HCT116 (cell line): ENCODE results near the gene COL8A2. TPM values are rescaled to one million over a fixed set of nuclear protein-coding genes. Genes with fewer than 3 reads are reported as not detected.

Experiments used
- ATAC-seq: fragments of 200-7000 bp; cut with Tn5 transposase; 2 replicates; pipeline ENCODE4 v1.9.1; 2020; ENCODE audit warnings: mild to moderate bottlenecking, moderate library complexity
- BruUV-seq: library from RNA; stranded (reverse); fragments of 400-500 nt; replicated peaks from 2 replicates; lab custom pipeline; 2021; lab: Mats Ljungman, UMichigan
- CTCF ChIA-PET: fragments of 300-600 bp; sonication (Branson Sonifier 250); formaldehyde crosslinking; loops from one replicate; lab custom pipeline; 2021; ENCODE audit warnings: antibody characterized with exemption; lab: Charles Lee
- POLR2A ChIA-PET: fragments of 300-600, 350-600 bp; sonication (Branson Sonifier 250); formaldehyde crosslinking; loops from one replicate; lab custom pipeline; 2021; ENCODE audit warnings: antibody characterized with exemption; lab: Charles Lee
- RAD21 ChIA-PET, 2 experiments: fragments of 300-600 bp; sonication (Branson Sonifier 250); formaldehyde crosslinking; loops; one replicate each; lab custom pipeline; 2023; ENCODE audit warnings: low total read pairs in 2 of 2; ENCODE audit not compliant: uncharacterized antibody in 2 of 2, unreplicated experiment in 2 of 2, low non-redundant PET in 1 of 2; lab: Charles Lee
- DNase-seq: peaks from one replicate; pipeline ENCODE4 v3.0.0-alpha.2; 2010; ENCODE audit warnings: low read depth, low spot score
- H2AFZ ChIP-seq: fragments of 200-600 bp; shearing (Covaris generic), sonication (generic); 2 replicates; pipeline ENCODE4 v1.6.1; 2017; ENCODE audit warnings: low read depth, mixed run types, mixed read lengths, antibody characterized with exemption, low read length; ENCODE audit not compliant: poor library complexity, severe bottlenecking
- H3K27ac ChIP-seq: 2 replicates; pipeline ENCODE4 v1.5.1; 2012; ENCODE audit warnings: low read depth, low read length
- H3K27me3 ChIP-seq: fragments of 200-600 bp; sonication (generic); 2 replicates; pipeline ENCODE4 v1.6.1; 2016; ENCODE audit warnings: mixed run types, low read length, mixed read lengths; ENCODE audit not compliant: insufficient read depth
- H3K36me3 ChIP-seq, 2 experiments: fragments of 200-500 bp in 1 of 2; fragments of 200-600 bp in 1 of 2; sonication (Bioruptor generic) in 1 of 2; sonication (generic) in 1 of 2; 2 replicates each; pipeline versions ENCODE4 v1.5.1 to v1.6.1; 2014 to 2016; ENCODE audit warnings: low read length in 2 of 2, inconsistent platforms in 1 of 2, mixed read lengths in 1 of 2, mixed run types in 1 of 2; ENCODE audit not compliant: insufficient read depth in 2 of 2, control insufficient read depth in 1 of 2
- H3K4me1 ChIP-seq, 2 experiments: fragments of 200-600 bp in 1 of 2; sonication (generic) in 1 of 2; 2 replicates each; pipeline versions ENCODE4 v1.5.1 to v1.6.1; 2012 to 2017; ENCODE audit warnings: low read length in 2 of 2, inconsistent platforms in 1 of 2, mild to moderate bottlenecking in 1 of 2, mixed read lengths in 1 of 2, mixed run types in 1 of 2, moderate library complexity in 1 of 2; ENCODE audit not compliant: insufficient read depth in 2 of 2, control insufficient read depth in 1 of 2
- H3K4me2 ChIP-seq: fragments of 200-600 bp; sonication (generic); 2 replicates; pipeline ENCODE4 v1.6.1; 2017; ENCODE audit warnings: mixed run types, low read length, mixed read lengths
- H3K4me3 ChIP-seq, 2 experiments: fragments of 200-600 bp in 1 of 2; sonication (generic) in 1 of 2; replicated peaks in 1 of 2; 2 replicates each; pipeline ENCODE4 v1.5.1; 2011 to 2016; ENCODE audit warnings: low read length in 2 of 2, control low read depth in 1 of 2, low read depth in 1 of 2, mild to moderate bottlenecking in 1 of 2, mixed read lengths in 1 of 2, mixed run types in 1 of 2
- H3K79me2 ChIP-seq: fragments of 200-600 bp; sonication (generic); 2 replicates; pipeline ENCODE4 v1.6.1; 2017; ENCODE audit warnings: mild to moderate bottlenecking, mixed run types, low read length, moderate library complexity, mixed read lengths; ENCODE audit not compliant: insufficient read depth
- H3K9ac ChIP-seq: fragments of 200-600 bp; sonication (generic); 2 replicates; pipeline ENCODE4 v1.6.1; 2016; ENCODE audit warnings: low read length, mixed read lengths
- H3K9me2 ChIP-seq: fragments of 200-600 bp; sonication (generic), shearing (Covaris generic); 2 replicates; pipeline ENCODE4 v1.6.1; 2017; ENCODE audit warnings: mixed run types, mild to moderate bottlenecking, moderate library complexity; ENCODE audit not compliant: insufficient read depth
- H3K9me3 ChIP-seq, 2 experiments: fragments of 200-500 bp in 1 of 2; fragments of 200-600 bp in 1 of 2; sonication (Bioruptor generic) in 1 of 2; sonication (generic) in 1 of 2; 2 replicates each; pipeline ENCODE4 v1.6.1; 2014 to 2017; ENCODE audit warnings: low read length in 2 of 2, mixed read lengths in 2 of 2, inconsistent platforms in 1 of 2, low read depth in 1 of 2, mild to moderate bottlenecking in 1 of 2, mixed run types in 1 of 2, moderate library complexity in 1 of 2; ENCODE audit not compliant: control insufficient read depth in 1 of 2, insufficient read depth in 1 of 2
- H4K20me1 ChIP-seq: fragments of 200-600 bp; sonication (generic), shearing (Covaris generic); 2 replicates; pipeline ENCODE4 v1.6.1; 2017; ENCODE audit warnings: mixed run types, mild to moderate bottlenecking, moderate library complexity; ENCODE audit not compliant: insufficient read depth
- CBX3 ChIP-seq: IDR thresholded peaks from 2 replicates; pipeline ENCODE4 v1.6.1; 2012; ENCODE audit warnings: low read depth
- EGR1 ChIP-seq: IDR thresholded peaks from 2 replicates; pipeline ENCODE4 v1.6.1; 2012; ENCODE audit warnings: low read depth
- ELF1 ChIP-seq: IDR thresholded peaks from 2 replicates; pipeline ENCODE4 v1.6.1; 2012; ENCODE audit warnings: low read depth, borderline replicate concordance
- EZH2 ChIP-seq: fragments of 200-600 bp; sonication (generic); IDR thresholded peaks from 2 replicates; pipeline ENCODE4 v1.6.1; 2017; ENCODE audit warnings: antibody characterized with exemption, mixed run types
- EZH2phosphoT487 ChIP-seq: fragments of 200-600 bp; IDR thresholded peaks from 2 replicates; pipeline ENCODE4 v1.6.1; 2018; ENCODE audit warnings: antibody characterized with exemption, borderline replicate concordance
- FOSL1 ChIP-seq: IDR thresholded peaks from 2 replicates; pipeline ENCODE4 v1.6.1; 2012; ENCODE audit warnings: low read depth
- POLR2A ChIP-seq: IDR thresholded peaks from 2 replicates; pipeline ENCODE4 v1.7.0; 2011; ENCODE audit warnings: borderline replicate concordance; ENCODE audit not compliant: insufficient read depth, insufficient read length; ENCODE audit errors: extremely low read depth
- POLR2AphosphoS5 ChIP-seq: IDR thresholded peaks from 2 replicates; pipeline ENCODE4 v1.6.1; 2011; ENCODE audit warnings: mild to moderate bottlenecking, low read depth, low read length, moderate library complexity
- RAD21 ChIP-seq: IDR thresholded peaks from 2 replicates; pipeline ENCODE4 v1.6.1; 2012; ENCODE audit warnings: low read depth, mild to moderate bottlenecking
- SIN3A ChIP-seq: IDR thresholded peaks from 2 replicates; pipeline ENCODE4 v1.6.1; 2012; ENCODE audit warnings: low read depth
- SP1 ChIP-seq: IDR thresholded peaks from 2 replicates; pipeline ENCODE4 v1.6.1; 2012; ENCODE audit warnings: low read depth
- ZNF274 ChIP-seq: fragments of 200-500 bp; sonication (Bioruptor generic); IDR thresholded peaks from 2 replicates; pipeline ENCODE4 v1.6.1; 2014; ENCODE audit warnings: mild to moderate bottlenecking, low read depth, low read length, inconsistent platforms
- intact Hi-C: fragments of 100-400 bp; cut with micrococcal nuclease; formaldehyde crosslinking; loops from 2 replicates; pipeline ENCODE4 v1.10.0; 2022
- total RNA-seq: library from RNA; stranded (reverse); gene quantifications from one replicate; pipeline ENCODE4 v1.2.1, GENCODE V29; 2021; ENCODE audit not compliant: unreplicated experiment
- TF ChIP-seq, protein P1 (sequence below): IDR thresholded peaks from 2 replicates; pipeline ENCODE4 v1.6.1; 2012; ENCODE audit warnings: low read depth
- TF ChIP-seq, protein P2 (sequence below): IDR thresholded peaks from 2 replicates; pipeline ENCODE4 v1.6.1; 2012
- TF ChIP-seq, protein P3 (sequence below), 3 experiments: fragments of 200-600 bp in 1 of 3; sonication (generic) in 1 of 3; IDR thresholded peaks in 2 of 3; conservative IDR thresholded peaks in 1 of 3; 2 replicates each; pipeline ENCODE4 v1.5.1; 2012 to 2017; ENCODE audit warnings: low read depth in 2 of 3, low read length in 2 of 3, antibody characterized with exemption in 1 of 3, borderline replicate concordance in 1 of 3, control low read depth in 1 of 3, mild to moderate bottlenecking in 1 of 3, mixed read lengths in 1 of 3, mixed run types in 1 of 3, moderate library complexity in 1 of 3; ENCODE audit not compliant: insufficient read depth in 1 of 3

COL8A2 gene
- total RNA-seq, 1 experiment from 2014 or later = 0.05 TPM

DNA sequence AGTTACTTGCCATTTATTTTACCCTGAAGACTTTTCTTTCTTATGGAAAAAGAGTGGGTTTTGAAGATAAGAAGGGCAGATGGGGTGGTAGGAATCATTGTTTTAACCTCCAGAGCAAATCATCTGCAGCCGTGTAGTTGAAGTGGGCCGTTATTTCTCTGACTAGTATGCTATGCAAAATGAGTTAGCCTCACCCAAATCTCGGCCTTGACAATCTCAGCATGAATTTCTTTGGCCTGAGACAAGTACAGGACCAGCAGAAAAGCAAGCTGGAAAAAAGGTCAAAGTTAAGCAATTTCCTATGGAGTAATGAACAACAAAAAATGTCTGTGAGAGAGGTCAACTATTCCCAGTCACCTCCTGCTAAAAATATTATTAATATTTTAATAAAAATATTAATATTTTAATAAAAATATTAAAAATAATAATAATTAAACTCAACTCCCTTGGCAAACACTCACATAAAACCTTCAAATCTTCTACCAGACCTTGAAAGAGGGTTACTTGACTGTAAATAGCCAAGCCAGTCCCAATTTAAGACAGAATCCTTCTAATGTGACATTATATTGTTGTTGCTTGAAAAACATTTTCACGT is 47.9 kb downstream of the COL8A2 start (continued):
- TF ChIP-seq, protein P1, sequence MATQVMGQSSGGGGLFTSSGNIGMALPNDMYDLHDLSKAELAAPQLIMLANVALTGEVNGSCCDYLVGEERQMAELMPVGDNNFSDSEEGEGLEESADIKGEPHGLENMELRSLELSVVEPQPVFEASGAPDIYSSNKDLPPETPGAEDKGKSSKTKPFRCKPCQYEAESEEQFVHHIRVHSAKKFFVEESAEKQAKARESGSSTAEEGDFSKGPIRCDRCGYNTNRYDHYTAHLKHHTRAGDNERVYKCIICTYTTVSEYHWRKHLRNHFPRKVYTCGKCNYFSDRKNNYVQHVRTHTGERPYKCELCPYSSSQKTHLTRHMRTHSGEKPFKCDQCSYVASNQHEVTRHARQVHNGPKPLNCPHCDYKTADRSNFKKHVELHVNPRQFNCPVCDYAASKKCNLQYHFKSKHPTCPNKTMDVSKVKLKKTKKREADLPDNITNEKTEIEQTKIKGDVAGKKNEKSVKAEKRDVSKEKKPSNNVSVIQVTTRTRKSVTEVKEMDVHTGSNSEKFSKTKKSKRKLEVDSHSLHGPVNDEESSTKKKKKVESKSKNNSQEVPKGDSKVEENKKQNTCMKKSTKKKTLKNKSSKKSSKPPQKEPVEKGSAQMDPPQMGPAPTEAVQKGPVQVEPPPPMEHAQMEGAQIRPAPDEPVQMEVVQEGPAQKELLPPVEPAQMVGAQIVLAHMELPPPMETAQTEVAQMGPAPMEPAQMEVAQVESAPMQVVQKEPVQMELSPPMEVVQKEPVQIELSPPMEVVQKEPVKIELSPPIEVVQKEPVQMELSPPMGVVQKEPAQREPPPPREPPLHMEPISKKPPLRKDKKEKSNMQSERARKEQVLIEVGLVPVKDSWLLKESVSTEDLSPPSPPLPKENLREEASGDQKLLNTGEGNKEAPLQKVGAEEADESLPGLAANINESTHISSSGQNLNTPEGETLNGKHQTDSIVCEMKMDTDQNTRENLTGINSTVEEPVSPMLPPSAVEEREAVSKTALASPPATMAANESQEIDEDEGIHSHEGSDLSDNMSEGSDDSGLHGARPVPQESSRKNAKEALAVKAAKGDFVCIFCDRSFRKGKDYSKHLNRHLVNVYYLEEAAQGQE = no peak
- TF ChIP-seq, protein P2, sequence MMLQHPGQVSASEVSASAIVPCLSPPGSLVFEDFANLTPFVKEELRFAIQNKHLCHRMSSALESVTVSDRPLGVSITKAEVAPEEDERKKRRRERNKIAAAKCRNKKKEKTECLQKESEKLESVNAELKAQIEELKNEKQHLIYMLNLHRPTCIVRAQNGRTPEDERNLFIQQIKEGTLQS = no peak
- TF ChIP-seq, protein P3, sequence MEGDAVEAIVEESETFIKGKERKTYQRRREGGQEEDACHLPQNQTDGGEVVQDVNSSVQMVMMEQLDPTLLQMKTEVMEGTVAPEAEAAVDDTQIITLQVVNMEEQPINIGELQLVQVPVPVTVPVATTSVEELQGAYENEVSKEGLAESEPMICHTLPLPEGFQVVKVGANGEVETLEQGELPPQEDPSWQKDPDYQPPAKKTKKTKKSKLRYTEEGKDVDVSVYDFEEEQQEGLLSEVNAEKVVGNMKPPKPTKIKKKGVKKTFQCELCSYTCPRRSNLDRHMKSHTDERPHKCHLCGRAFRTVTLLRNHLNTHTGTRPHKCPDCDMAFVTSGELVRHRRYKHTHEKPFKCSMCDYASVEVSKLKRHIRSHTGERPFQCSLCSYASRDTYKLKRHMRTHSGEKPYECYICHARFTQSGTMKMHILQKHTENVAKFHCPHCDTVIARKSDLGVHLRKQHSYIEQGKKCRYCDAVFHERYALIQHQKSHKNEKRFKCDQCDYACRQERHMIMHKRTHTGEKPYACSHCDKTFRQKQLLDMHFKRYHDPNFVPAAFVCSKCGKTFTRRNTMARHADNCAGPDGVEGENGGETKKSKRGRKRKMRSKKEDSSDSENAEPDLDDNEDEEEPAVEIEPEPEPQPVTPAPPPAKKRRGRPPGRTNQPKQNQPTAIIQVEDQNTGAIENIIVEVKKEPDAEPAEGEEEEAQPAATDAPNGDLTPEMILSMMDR (IDR thresholded peaks at IDR 0.05 in 2 of 3, conservative IDR thresholded peaks at IDR 0.05 in 1 of 3; ENCODE audit: borderline replicate concordance in 1 of 3, insufficient read depth in 1 of 3, low read depth in 2 of 3, low read length in 2 of 3) = no peak
- TF ChIP-seq SIN3A = no peak
- no peak for TF ChIP-seq ELF1
- no peak for TF ChIP-seq EGR1
- TF ChIP-seq, all 23 proteins: peak for 0

DNA sequence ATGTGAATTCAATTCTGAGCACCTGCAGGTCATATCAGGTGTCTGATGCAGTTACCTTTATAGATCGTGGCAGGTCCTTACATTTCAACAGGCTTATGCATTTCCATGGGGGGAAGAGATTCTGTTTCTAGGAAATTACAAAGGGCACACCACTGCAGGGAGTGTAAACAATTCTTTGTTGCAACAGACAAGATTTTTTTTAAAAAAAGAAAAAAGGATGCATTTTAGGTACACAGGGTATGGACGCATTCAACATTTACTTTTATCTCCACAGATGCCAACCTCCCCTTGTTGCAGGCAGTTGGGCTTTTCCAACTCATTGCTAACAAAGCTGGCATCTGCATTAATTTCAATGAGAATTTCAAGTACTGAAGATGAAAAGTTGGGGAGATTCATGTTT is 54.7 kb downstream of the COL8A2 start:
- ChIA-PET CTCF (no interaction called here), POLR2A (no interaction called here), RAD21 (no interaction called here)
- H4K20me1 ChIP-seq = no peaks in the 10 kb centered on the region
- no peaks in the 10 kb centered on the region for H3K9me3 ChIP-seq
- ATAC-seq (no peak), DNase-seq (no peak)
- no peaks in the 10 kb centered on the region for H3K9me2 ChIP-seq
- no peak overlapping the region for H3K9ac ChIP-seq
- H3K27me3 ChIP-seq = no peaks in the 10 kb centered on the region
- intact Hi-C loops = no loop called here
- BruUV-seq = no TSS peak
- H3K27ac ChIP-seq = no peak overlapping the region
- no peak overlapping the region for H3K4me3 ChIP-seq
- no peak overlapping the region for H2AFZ ChIP-seq
- H3K79me2 ChIP-seq = no peaks in the 10 kb centered on the region
- no peak overlapping the region for H3K4me2 ChIP-seq
- H3K4me1 ChIP-seq = peaks cover 0 to 5% of the 10 kb centered on the region in 2 experiments; a peak in 1 of 4 replicates
- no peaks in the 10 kb centered on the region for H3K36me3 ChIP-seq
- TF ChIP-seq SP1 = no peak
- no peak for TF ChIP-seq FOSL1
- TF ChIP-seq, protein P3 (IDR thresholded peaks at IDR 0.05 in 2 of 3, conservative IDR thresholded peaks at IDR 0.05 in 1 of 3; ENCODE audit: borderline replicate concordance in 1 of 3, insufficient read depth in 1 of 3, low read depth in 2 of 3, low read length in 2 of 3) = no peak
- TF ChIP-seq POLR2A = no peak
- TF ChIP-seq, protein P2 = no peak
- no peak for TF ChIP-seq ZNF274
- no peak for TF ChIP-seq CBX3
- no peak for TF ChIP-seq POLR2AphosphoS5
- no peak for TF ChIP-seq EZH2phosphoT487
- no peak for TF ChIP-seq EZH2
- no peak for TF ChIP-seq SIN3A
- no peak for TF ChIP-seq RAD21
